Renal cortical epithelial cell (primary cell): Measurements from ENCODE around the gene PSME2. TPM values are rescaled to one million over a fixed set of nuclear protein-coding genes. Genes with fewer than 3 reads are reported as not detected.
"Not testable (repeated sequence)": the region's sequence is repeated elsewhere in the genome, so short reads cannot be mapped to it uniquely, and the experiment has no call there.

ENCODE experiments used
- DNase-seq: peaks from one replicate; pipeline ENCODE4 v3.0.0-alpha.2; 2011; ENCODE audit warnings: low read depth
- total RNA-seq: library from RNA; depleted of rRNA; stranded (reverse); fragments of >200 nt; gene quantifications from 2 replicates; pipeline ENCODE4 v1.2.3, GENCODE V29; 2014

Gene PSME2
- total RNA-seq, 1 donor from 2014 or later: 69.3 TPM

DNA sequence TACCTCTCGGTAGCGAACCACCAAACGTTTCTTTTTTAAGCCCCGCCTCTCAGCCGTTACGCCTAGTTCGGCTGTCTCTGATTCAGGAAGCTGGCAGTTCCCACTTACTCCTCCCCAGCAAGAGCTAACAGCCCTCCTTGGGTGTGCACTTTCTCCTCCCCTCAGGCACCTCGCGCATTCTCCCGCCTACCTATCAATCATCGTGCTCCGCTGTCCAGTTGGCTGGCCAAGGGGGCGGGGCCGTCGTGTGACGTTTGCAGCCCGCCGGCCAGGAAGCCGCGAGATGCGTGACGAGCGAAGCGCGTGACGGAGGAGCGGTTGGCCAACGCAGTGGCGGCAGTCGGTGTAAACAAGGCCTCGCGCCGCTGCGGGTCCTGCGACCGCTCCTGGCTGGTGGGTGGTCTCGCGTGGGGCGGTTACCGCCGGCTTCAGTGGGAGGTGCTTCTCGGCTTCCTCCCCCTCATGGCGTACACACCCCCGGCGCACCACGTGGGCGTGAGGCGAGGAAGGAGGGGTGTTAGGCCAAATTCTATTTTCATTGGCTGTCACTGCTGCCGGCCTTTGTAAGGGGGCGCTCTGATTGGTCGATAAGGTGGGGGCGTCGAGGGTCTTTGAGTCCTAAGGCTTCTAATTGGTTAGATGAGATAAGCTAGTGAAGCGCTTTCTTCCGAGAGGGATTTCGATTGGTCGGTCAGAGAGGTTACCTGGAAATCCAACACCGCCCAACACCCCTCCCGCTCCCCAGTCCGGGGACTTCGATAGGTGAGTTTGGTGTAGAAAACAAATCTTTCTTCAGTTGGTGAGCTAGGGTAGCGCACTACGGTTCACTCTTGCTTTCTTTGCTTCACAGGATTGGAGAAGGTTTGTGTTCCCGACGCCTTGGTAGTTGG lies 31.6 kb downstream of the PSME2 start, which contains the start of the genes DCAF11 and NRL:
Gene DCAF11, plus strand, starts transcription at position 246 of the 890 bp plus-strand sequence. CDS start 818 bp downstream, outside the sequence.
Gene NRL, minus strand, starts transcription at position 418 of the 890 bp plus-strand sequence. CDS start 32,101 bp downstream, outside the sequence.
- DNase-seq: peak; percentile 99

DNA sequence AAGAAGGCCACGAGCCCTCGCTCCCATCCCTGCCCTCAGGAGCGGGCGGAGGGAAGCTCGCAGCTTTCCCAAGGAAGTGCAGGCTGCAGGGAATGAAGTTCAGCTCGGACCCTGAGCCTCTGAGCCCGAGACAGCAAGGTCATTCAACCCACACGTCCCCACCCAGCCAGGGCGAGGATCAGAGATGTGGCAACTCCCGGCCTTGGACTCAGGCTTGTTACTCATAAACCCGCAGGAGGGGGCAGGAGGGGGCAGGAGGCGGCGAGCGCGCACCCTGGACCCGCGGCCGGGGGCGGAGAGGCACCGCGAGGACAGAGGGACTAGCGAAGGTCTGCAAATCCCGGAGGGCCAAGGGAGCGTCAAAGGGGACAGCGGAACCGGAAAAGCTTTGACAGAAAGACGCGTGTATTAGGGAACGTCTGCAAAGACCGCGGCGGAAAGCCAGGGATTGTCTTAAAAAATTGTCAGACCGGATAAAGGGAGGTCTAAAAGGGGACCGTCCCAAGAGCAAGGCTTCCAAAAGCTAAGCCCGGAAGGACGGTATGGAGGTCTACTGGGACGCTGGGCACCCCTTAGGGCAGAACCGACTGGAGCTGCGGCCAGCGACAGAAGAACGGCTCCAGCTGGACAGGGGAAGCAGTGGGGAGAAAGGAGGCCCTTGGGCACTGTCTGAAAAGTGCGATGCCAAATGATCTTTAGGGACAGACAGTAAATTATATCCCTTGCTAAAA lies 32.4 kb downstream of the PSME2 start:
- DNase-seq: peak; percentile 88

GRCh38 chr14:24113379-24113800 lies 33.0 kb downstream of the PSME2 start:
- DNase-seq: no peak

- DNase-seq: no peak
These were observed 35.9 kb downstream of the PSME2 start for GRCh38 chr14:24110523-24110922.

GRCh38 chr14:24110060-24110459 lies 36.4 kb downstream of the PSME2 start:
- no peak for DNase-seq

DNA sequence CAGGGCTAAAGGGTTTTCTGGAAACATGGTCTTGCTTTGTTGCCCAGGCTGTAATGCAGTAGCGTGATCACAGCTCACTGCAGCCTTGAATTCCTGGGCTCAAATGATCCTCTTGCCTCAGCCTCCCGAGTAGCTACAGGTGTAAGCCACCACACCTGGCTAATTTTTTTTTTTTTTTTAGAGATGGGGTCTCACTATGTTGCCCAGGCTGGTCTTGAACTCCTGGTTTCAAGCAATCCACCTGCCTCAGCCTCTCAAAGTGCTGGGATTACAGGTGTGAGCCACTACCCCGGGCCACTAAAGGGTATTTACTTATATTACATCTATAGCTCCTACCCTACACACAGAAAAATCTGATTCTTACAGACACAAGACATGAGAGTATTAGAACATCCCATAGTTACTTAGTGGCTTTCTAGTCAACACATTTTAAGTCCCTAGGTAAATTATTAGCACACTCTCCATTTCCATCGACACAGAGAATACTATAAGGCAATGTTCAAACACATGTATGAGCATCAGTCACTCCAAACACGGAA lies 38.0 kb downstream of the PSME2 start:
- DNase-seq: no peak

DNA sequence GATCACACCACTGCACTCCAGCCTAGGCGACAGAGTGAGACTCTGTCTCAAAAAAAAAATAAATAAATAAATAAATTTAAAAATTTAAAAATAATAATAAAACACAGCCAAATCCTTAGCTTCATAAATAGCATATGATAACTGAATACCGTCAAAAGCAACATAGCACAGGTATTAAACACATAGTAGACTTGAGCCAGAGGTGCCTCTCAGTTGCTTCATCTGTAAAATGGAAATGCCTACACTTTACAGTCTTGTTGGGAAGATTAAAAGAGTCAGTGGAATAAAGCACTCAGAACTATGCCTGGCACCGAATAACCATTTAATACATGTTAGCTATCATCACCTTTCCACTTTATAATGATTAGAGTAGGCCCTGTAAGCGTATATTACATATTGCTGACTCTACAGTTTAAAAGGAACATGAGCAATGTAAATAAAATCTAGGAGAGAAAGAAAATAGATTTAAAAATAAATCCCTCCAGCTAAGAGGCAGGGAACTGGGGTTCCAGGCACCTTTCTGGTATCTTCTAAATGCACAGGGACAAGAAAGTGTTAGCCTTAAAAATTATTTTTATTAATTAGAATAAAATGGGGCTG lies 39.6 kb downstream of the PSME2 start:
- no peak for DNase-seq

DNA sequence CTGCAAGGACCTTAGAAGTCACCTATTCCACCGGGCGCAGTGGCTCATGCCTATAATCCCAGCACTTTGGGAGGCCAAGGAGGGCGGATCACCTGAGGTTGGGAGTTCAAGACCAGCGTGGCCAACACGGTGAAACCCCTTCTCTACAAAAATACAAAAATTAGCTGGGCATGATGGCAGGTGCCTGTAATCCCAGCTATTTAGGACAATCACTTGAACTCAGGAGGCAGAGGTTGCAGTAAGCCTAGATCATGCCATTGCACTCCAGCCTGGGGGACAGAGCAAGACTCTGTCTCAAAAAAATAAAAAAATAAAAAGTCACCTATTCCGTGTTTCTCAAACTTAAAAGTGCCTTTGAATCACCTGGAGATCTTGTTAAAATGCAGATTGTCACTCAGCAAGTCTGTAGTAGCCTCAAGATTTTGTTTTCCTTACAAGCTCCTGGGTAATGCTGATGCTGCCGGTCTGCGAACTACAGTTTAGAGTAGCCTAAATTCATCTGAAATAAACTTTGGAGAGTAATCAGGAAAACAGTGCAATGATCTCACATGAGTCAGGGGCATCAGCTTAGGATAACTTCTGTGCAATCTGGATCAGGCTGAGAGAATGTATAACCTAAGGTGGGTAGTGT lies 40.7 kb downstream of the PSME2 start:
- not testable (repeated sequence) for DNase-seq

- DNase-seq: no peak
These were observed 43.0 kb downstream of the PSME2 start for GRCh38 chr14:24103451-24103850.

- no peak for DNase-seq
These were observed 43.9 kb downstream of the PSME2 start for GRCh38 chr14:24102357-24103048.

- DNase-seq: no peak
These were observed 45.4 kb downstream of the PSME2 start for GRCh38 chr14:24100982-24101494.

DNA sequence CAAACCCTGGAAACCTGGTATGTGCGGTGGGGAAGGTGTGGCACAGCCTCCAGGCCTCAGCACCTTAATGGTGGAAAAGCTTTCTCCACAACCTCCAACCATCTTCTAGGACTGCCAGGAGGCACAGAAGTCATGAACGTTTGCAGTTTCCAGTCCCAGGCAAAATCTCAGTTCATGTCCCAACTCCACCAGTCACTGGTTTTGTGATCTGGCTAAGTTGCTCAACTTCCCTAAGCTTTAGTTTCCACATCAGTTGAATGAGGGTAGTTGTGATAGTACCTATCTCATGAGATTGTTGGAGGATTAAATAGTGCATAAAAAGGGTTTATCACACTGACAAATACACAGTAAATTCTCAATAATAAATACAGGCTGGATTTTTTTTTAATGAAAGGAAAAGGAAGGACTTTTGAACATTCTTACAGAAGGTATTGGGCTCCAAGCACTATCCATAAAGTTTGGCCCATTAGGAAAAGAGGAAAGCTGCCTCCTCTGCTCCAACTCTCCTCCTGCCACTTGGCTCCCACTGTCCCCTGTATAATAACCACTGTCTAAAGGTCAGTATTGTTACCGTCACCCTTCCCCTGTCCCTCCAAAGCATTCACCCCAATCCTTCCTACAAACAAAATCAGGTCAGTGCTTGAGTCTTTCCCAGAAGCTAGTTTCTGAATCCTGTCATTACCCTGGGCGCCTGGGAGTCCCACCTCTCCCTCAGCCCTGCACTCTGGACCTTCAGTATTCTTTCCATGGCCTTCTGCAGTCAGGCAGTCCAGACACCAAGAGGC lies 46.0 kb downstream of the PSME2 start:
- DNase-seq: no peak

- no peak for DNase-seq
These were observed 47.2 kb downstream of the PSME2 start for GRCh38 chr14:24098927-24099813.

- DNase-seq: no peak
These were observed 48.0 kb downstream of the PSME2 start for GRCh38 chr14:24098229-24098926.

DNA sequence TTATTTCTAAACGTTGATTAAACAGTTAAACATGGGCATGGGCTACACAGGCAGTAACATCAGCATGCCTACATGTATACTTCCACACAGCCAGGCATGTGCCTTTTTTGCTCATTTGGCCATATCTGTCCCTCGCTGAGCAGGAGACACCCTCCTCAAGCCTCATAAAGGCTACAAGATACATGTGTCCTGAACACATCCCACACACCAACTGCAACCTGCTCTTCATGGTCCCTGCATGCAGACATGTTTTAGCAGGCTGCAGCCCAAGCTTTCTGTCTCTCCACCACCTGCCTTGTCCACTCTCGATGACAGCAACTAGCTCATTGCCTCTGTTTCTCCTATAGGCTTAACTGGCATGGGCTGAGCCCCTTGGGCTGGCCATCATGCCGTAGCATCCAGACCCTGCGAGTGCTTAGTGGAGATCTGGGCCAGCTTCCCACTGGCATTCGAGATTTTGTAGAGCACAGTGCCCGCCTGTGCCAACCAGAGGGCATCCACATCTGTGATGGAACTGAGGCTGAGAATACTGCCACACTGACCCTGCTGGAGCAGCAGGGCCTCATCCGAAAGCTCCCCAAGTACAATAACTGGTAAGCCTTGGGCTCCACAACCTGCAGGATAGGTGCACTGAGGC lies 49.7 kb downstream of the PSME2 start:
- DNase-seq: no peak

- peak; percentile 54 for DNase-seq
These were observed 50.9 kb downstream of the PSME2 start for GRCh38 chr14:24095271-24096068.

GRCh38 chr14:24094841-24095270 lies 51.6 kb downstream of the PSME2 start:
- no peak for DNase-seq
